SW 1271 (cell line): ENCODE data around the gene USP17L13.
"Not testable (repeated sequence)": the region's sequence is repeated elsewhere in the genome, so short reads cannot be mapped to it uniquely, and the experiment has no call there.

Experiments
- DNase-seq, 2 experiments: peaks; one replicate each; lab custom pipeline; 2025; lab: John Stamatoyannopoulos, UW

USP17L13 gene, protein sequence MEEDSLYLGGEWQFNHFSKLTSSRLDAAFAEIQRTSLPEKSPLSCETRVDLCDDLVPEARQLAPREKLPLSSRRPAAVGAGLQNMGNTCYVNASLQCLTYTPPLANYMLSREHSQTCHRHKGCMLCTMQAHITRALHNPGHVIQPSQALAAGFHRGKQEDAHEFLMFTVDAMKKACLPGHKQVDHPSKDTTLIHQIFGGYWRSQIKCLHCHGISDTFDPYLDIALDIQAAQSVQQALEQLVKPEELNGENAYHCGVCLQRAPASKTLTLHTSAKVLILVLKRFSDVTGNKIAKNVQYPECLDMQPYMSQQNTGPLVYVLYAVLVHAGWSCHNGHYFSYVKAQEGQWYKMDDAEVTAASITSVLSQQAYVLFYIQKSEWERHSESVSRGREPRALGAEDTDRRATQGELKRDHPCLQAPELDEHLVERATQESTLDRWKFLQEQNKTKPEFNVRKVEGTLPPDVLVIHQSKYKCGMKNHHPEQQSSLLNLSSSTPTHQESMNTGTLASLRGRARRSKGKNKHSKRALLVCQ

DNA sequence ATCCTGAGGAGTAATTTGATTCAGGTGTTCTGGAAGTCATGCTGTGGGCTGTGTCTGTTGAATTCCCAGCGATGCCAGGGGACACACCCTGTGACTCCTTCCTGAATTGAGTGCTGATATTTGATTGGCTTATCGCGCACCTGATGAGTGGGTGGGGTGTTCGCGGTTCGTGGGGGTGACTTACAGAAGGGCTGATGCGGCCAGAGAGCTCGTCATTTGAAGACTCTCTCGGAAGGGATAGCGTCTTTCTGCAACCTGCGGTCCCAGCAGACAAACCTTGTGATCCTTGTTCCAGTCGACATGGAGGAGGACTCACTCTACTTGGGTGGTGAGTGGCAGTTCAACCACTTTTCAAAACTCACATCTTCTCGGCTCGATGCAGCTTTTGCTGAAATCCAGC is at the start of gene USP17L13:
Gene USP17L13 (plus strand): TSS at position 301 of the 400 bp plus-strand sequence. CDS start 0 bp downstream, at position 301.
- DNase-seq: not testable (repeated sequence)

DNA sequence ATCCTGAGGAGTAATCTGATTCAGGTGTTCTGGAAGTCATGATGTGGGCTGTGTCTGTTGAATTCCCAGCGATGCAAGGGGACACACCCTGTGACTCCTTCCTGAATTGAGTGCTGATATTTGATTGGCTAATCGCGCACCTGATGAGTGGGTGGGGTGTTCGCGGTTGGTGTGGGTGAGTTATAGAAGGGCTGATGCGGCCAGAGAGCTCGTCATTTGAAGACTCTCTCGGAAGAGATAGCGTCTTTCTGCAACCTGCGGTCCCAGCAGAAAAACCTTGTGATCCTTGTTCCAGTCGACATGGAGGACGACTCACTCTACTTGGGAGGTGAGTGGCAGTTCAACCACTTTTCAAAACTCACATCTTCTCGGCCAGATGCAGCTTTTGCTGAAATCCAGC is 14.3 kb upstream of the USP17L13 start, which contains the start of gene USP17L10:
Gene USP17L10 (plus strand): TSS at position 301 of the 400 bp plus-strand sequence. CDS start 0 bp downstream, at position 301.
- DNase-seq: not testable (repeated sequence)

DNA sequence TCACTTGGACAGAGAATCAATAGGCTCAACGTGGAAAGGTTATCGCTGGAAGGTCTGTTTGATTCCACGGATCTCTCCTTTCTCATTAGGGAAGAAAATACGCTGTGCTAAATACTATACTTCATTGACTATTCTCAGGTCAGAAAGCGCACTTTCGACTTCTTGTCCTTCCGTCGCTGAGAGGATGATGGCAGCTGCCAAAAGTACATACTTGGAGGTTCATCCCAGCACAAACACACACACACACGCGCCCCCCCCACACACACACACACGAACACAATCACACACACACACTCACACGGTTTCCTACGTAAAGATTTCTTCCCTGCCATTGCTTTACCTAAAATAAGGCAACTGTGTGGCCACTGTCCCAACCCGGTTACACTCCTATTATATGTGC is 10.0 kb upstream of the USP17L13 start:
- not testable (repeated sequence) for DNase-seq

DNA sequence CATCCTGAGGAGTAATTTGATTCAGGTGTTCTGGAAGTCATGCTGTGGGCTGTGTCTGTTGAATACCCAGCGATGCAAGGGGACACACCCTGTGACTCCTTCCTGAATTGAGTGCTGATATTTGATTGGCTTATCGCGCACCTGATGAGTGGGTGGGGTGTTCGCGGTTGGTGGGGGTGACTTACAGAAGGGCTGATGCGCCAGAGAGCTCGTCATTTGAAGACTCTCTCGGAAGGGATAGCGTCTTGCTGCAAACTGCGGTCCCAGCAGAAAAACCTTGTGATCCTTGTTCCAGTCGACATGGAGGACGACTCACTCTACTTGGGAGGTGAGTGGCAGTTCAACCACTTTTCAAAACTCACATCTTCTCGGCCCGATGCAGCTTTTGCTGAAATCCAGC is 9.6 kb upstream of the USP17L13 start, which contains the start of gene USP17L11:
Gene USP17L11 (plus strand): TSS at position 301 of the 400 bp plus-strand sequence. CDS start 0 bp downstream, at position 301.
- not testable (repeated sequence) for DNase-seq

- DNase-seq: not testable (repeated sequence)
Observed at GRCh38 chr4:9219852-9220251, 4.8 kb upstream of the USP17L13 start, which contains the start of gene USP17L12. Gene USP17L12, plus strand, starts transcription at chr4:9220152. Its CDS starts 0 bp downstream, at chr4:9220152.

- not testable (repeated sequence) for DNase-seq
Observed at GRCh38 chr4:9230249-9230648, 5.6 kb downstream of the USP17L13 start.

DNA sequence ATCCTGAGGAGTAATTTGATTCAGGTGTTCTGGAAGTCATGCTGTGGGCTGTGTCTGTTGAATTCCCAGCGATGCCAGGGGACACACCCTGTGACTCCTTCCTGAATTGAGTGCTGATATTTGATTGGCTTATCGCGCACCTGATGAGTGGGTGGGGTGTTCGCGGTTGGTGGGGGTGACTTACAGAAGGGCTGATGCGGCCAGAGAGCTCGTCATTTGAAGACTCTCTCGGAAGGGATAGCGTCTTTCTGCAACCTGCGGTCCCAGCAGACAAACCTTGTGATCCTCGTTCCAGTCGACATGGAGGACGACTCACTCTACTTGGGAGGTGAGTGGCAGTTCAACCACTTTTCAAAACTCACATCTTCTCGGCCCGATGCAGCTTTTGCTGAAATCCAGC is 9.4 kb downstream of the USP17L13 start, which contains the start of gene USP17L15:
Gene USP17L15 (plus strand): TSS at position 301 of the 400 bp plus-strand sequence. CDS start 0 bp downstream, at position 301.
- not testable (repeated sequence) for DNase-seq

- not testable (repeated sequence) for DNase-seq
Observed at GRCh38 chr4:9238461-9238860, 13.8 kb downstream of the USP17L13 start.

DNA sequence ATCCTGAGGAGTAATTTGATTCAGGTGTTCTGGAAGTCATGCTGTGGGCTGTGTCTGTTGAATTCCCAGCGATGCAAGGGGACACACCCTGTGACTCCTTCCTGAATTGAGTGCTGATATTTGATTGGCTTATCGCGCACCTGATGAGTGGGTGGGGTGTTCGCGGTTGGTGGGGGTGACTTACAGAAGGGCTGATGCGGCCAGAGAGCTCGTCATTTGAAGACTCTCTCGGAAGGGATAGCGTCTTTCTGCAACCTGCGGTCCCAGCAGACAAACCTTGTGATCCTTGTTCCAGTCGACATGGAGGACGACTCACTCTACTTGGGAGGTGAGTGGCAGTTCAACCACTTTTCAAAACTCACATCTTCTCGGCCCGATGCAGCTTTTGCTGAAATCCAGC is 18.9 kb downstream of the USP17L13 start, which contains the start of gene USP17L17:
Gene USP17L17 (plus strand): TSS at position 301 of the 400 bp plus-strand sequence. CDS start 0 bp downstream, at position 301.
- not testable (repeated sequence) for DNase-seq

DNA sequence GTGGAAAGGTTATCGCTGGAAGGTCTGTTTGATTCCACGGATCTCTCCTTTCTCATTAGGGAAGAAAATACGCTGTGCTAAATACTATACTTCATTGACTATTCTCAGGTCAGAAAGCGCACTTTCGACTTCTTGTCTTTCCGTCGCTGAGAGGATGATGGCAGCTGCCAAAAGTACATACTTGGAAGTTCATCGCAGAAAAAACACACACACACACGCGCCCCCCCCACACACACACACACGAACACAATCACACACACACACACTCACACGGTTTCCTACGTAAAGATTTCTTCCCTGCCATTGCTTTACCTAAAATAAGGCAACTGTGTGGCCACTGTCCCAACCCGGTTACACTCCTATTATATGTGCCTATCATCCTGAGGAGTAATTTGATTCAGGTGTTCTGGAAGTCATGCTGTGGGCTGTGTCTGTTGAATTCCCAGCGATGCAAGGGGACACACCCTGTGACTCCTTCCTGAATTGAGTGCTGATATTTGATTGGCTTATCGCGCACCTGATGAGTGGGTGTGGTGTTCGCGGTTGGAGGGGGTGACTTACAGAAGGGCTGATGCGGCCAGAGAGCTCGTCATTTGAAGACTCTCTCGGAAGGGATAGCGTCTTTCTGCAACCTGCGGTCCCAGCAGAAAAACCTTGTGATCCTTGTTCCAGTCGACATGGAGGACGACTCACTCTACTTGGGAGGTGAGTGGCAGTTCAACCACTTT is 23.4 kb downstream of the USP17L13 start, which contains the start of gene USP17L18:
Gene USP17L18 (plus strand): TSS at position 678 of the 728 bp plus-strand sequence. CDS start 0 bp downstream, at position 678.
- not testable (repeated sequence) for DNase-seq

DNA sequence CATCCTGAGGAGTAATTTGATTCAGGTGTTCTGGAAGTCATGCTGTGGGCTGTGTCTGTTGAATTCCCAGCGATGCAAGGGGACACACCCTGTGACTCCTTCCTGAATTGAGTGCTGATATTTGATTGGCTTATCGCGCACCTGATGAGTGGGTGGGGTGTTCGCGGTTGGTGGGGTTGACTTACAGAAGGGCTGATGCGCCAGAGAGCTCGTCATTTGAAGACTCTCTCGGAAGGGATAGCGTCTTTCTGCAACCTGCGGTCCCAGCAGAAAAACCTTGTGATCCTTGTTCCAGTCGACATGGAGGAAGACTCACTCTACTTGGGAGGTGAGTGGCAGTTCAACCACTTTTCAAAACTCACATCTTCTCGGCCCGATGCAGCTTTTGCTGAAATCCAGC is 28.4 kb downstream of the USP17L13 start, which contains the start of gene USP17L19:
Gene USP17L19 (plus strand): TSS at position 301 of the 400 bp plus-strand sequence. CDS start 0 bp downstream, at position 301.
- not testable (repeated sequence) for DNase-seq

- not testable (repeated sequence) for DNase-seq
Observed at GRCh38 chr4:9257824-9258223, 33.1 kb downstream of the USP17L13 start, which contains the start of gene USP17L20. Gene USP17L20, plus strand, starts transcription at chr4:9258124. Its CDS starts 0 bp downstream, at chr4:9258124.

GRCh38 chr4:9262572-9262971 is 37.9 kb downstream of the USP17L13 start, which contains the start of gene USP17L21:
Gene USP17L21, plus strand, starts transcription at chr4:9262872. Its CDS starts 0 bp downstream, at chr4:9262872.
- DNase-seq: not testable (repeated sequence)

DNA sequence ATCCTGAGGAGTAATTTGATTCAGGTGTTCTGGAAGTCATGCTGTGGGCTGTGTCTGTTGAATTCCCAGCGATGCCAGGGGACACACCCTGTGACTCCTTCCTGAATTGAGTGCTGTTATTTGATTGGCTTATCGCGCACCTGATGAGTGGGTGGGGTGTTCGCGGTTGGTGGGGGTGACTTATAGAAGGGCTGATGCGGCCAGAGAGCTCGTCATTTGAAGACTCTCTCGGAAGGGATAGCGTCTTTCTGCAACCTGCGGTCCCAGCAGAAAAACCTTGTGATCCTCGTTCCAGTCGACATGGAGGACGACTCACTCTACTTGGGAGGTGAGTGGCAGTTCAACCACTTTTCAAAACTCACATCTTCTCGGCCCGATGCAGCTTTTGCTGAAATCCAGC is 42.6 kb downstream of the USP17L13 start, which contains the start of gene USP17L22:
Gene USP17L22 (plus strand): TSS at position 301 of the 400 bp plus-strand sequence. CDS start 0 bp downstream, at position 301.
- DNase-seq: not testable (repeated sequence)

- DNase-seq: not testable (repeated sequence)
Observed at GRCh38 chr4:9271719-9272118, 47.0 kb downstream of the USP17L13 start.
